Measurements from ENCODE around the gene RAB18. TPM values are rescaled to one million over a fixed set of nuclear protein-coding genes. Genes with fewer than 3 reads are reported as not detected.
"Not testable (repeated sequence)": the region's sequence is repeated elsewhere in the genome, so short reads cannot be mapped to it uniquely, and the experiment has no call there.

RAB18 gene
- total RNA-seq, 1 donor from 2014 or later = 48.3 TPM

DNA sequence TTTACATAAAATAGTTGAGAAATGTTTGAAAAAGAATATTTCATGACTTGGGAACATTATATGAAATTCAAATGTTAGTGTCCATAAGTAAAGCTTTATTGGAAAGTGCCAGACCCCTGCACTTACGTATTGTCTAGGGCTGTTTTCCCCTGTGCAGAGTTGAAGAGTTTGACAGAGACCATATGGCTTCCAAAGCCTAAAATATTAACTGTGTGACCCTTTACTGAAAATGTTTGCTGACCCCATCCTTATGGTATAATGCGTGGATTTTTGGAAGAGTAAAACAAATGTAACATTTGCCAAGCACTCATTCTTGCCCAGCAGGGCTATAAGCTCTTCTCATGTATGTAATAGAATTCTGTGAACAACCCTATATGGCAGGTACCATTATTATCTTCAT lies 40.1 kb upstream of the RAB18 start:
- intact Hi-C loops (cut with micrococcal nuclease) = no loop called here
- ChIA-PET CTCF (no interaction called here), POLR2A (no interaction called here)
- H3K27me3 Mint-ChIP-seq = peaks cover 8% of the 10 kb centered on the region
- H3K9me3 Mint-ChIP-seq = no peaks in the 10 kb centered on the region
- H3K4me1 Mint-ChIP-seq = peaks cover 22% of the 10 kb centered on the region
- H3K4me3 Mint-ChIP-seq = no peak overlapping the region
- DNase-seq (no peak), ATAC-seq (ENCODE audit: low read depth) (no peak)
- no peaks in the 10 kb centered on the region for H3K36me3 Mint-ChIP-seq (ENCODE audit: low read depth)
- TF ChIP-seq, protein P1, sequence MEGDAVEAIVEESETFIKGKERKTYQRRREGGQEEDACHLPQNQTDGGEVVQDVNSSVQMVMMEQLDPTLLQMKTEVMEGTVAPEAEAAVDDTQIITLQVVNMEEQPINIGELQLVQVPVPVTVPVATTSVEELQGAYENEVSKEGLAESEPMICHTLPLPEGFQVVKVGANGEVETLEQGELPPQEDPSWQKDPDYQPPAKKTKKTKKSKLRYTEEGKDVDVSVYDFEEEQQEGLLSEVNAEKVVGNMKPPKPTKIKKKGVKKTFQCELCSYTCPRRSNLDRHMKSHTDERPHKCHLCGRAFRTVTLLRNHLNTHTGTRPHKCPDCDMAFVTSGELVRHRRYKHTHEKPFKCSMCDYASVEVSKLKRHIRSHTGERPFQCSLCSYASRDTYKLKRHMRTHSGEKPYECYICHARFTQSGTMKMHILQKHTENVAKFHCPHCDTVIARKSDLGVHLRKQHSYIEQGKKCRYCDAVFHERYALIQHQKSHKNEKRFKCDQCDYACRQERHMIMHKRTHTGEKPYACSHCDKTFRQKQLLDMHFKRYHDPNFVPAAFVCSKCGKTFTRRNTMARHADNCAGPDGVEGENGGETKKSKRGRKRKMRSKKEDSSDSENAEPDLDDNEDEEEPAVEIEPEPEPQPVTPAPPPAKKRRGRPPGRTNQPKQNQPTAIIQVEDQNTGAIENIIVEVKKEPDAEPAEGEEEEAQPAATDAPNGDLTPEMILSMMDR (IDR thresholded peaks at IDR 0.05) = no peak
- H3K27ac Mint-ChIP-seq = no peak overlapping the region

DNA sequence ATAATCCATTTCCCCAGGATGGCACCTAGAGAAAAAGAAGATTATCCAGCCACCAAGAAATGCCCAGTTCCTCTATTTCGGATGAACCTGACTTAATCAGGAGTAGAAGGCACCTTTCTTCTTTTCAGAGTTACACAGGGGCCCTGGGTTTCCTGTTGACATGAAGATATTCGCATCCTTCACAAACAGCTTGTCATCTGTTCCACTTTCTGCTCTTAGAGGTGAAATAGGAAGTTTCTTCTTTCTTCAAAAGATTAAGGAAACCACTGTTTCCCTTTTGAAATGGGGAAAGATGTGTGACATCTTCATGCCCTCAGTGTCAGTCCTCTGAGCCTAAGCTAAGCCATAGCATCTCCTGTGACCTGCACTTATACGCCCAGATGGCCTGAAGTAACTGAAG lies 39.1 kb upstream of the RAB18 start:
- H3K27me3 Mint-ChIP-seq = peaks cover 5% of the 10 kb centered on the region
- ChIA-PET CTCF (no interaction called here), POLR2A (no interaction called here)
- intact Hi-C loops (cut with micrococcal nuclease) = no loop called here
- no peaks in the 10 kb centered on the region for H3K9me3 Mint-ChIP-seq
- TF ChIP-seq, protein P1 (IDR thresholded peaks at IDR 0.05) = no peak
- no peak overlapping the region for H3K4me3 Mint-ChIP-seq
- ATAC-seq (ENCODE audit: low read depth) (no peak), DNase-seq (no peak)
- no peaks in the 10 kb centered on the region for H3K36me3 Mint-ChIP-seq (ENCODE audit: low read depth)
- no peak overlapping the region for H3K27ac Mint-ChIP-seq
- peaks cover 22% of the 10 kb centered on the region for H3K4me1 Mint-ChIP-seq

DNA sequence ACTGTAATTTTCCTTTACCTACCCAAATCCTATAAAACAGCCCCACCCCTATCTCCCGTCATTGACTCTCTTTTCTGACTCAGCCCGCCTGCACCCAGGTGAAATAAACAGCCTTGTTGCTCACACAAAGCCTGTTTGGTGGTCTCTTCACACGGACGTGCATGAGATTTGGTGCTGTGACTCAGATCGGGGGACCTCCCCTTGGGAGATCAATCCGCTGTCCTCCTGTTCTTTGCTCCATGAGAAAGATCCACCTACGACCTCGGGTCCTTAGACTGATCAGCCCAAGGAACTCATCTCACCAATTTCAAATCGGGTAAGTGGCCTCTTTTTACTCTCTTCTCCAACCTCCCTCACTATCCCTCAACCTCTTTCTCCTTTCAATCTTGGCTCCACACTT lies 38.5 kb upstream of the RAB18 start:
- intact Hi-C loops (cut with micrococcal nuclease) = not testable (repeated sequence)

DNA sequence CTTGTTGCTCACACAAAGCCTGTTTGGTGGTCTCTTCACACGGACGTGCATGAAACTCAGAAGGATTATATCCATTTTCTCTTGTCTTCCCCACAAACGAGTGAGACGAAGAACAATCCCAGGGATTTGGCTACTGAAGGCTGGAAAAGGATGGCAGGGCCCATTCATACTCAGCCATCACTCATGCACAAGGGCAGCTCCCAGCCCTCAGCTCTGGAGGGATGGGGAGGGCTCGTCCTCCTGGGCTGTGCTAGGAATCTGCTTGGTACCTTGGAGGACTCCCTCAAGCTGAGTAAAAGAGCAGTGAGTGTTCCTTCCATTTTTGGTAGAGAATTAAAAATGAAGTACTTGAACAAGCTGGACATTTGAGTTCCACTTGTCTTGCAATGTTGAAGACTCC lies 33.2 kb upstream of the RAB18 start:
- CTCF ChIA-PET = no interaction called here
- no peak overlapping the region for H3K27ac Mint-ChIP-seq

More for the DNA sequence above, 38.5 kb upstream of the RAB18 start:
- H3K27me3 Mint-ChIP-seq; CTCF ChIA-PET; H3K4me3 Mint-ChIP-seq; H3K27ac Mint-ChIP-seq; POLR2A ChIA-PET; H3K9me3 Mint-ChIP-seq; ATAC-seq (ENCODE audit: low read depth); DNase-seq; H3K36me3 Mint-ChIP-seq (ENCODE audit: low read depth): not testable (repeated sequence)
- H3K4me1 Mint-ChIP-seq = peaks cover 22% of the 10 kb centered on the region

DNA sequence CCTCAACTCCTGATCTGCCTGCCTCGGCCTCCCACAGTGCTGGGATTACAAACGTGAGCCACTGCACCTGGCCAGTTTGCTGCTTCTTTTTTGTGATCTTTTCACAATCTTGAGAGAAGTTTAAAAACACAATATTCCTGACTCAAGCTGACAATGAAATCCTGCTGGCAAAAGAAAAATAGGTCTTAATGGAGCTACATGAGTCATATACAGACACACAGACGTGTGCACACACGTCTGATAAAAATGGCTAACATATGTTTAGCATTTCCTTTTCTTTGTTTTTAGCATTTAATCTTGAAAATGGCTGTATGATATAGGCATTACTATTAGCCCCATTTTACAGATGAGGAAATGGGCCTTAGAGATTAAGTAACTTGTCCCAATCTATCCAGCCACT lies 29.4 kb upstream of the RAB18 start:
- TF ChIP-seq, protein P1 (IDR thresholded peaks at IDR 0.05) = no peak
- CTCF ChIA-PET = no interaction called here
- ATAC-seq (ENCODE audit: low read depth) (no peak), DNase-seq (no peak)
- no peaks in the 10 kb centered on the region for H3K9me3 Mint-ChIP-seq
- H3K27ac Mint-ChIP-seq = no peak overlapping the region
- H3K4me3 Mint-ChIP-seq = no peak overlapping the region
- no peaks in the 10 kb centered on the region for H3K36me3 Mint-ChIP-seq (ENCODE audit: low read depth)
- H3K27me3 Mint-ChIP-seq = peaks cover 18% of the 10 kb centered on the region
- intact Hi-C loops (cut with micrococcal nuclease) = no loop called here
- H3K4me1 Mint-ChIP-seq = no peaks in the 10 kb centered on the region
- POLR2A ChIA-PET = no interaction called here

More for the DNA sequence above, 33.2 kb upstream of the RAB18 start:
- TF ChIP-seq, protein P1 (IDR thresholded peaks at IDR 0.05) = no peak
- no peaks in the 10 kb centered on the region for H3K36me3 Mint-ChIP-seq (ENCODE audit: low read depth)
- no peak for DNase-seq
- ATAC-seq (ENCODE audit: low read depth) = no peak
- H3K4me3 Mint-ChIP-seq = no peak overlapping the region
- POLR2A ChIA-PET = no interaction called here
- H3K9me3 Mint-ChIP-seq = no peaks in the 10 kb centered on the region
- peaks cover 10% of the 10 kb centered on the region for H3K27me3 Mint-ChIP-seq
- H3K4me1 Mint-ChIP-seq = peaks cover 4% of the 10 kb centered on the region
- intact Hi-C loops (cut with micrococcal nuclease) = no loop called here

DNA sequence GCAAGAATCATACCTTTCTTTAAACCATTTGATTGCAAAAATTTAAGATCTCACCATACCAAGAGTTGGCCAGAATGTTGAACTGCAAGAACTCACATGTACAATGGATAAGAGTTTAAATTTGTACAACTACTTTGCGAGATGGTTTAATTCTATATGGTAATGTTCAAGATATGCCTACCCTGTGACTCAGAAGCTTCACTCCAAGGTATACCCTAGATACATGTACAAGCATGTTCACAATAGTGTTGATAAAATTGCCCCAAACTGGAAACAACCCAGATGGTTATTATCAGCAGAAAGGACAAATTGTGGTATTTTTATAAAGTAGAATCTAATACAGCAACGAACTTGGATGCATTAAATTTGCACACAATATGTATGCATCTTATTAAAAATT lies 25.1 kb upstream of the RAB18 start:
- Mint-ChIP-seq H3K4me3 (no peak overlapping the region), H3K4me1 (peaks cover 6% of the 10 kb centered on the region), H3K27ac (no peak overlapping the region), H3K36me3 (ENCODE audit: low read depth) (no peaks in the 10 kb centered on the region), H3K27me3 (peaks cover 17% of the 10 kb centered on the region), H3K9me3 (no peaks in the 10 kb centered on the region)
- TF ChIP-seq, protein P1 (IDR thresholded peaks at IDR 0.05) = no peak
- DNase-seq (no peak), ATAC-seq (ENCODE audit: low read depth) (no peak)
- CTCF ChIA-PET = no interaction called here
- intact Hi-C loops (cut with micrococcal nuclease) = no loop called here
- POLR2A ChIA-PET = no interaction called here
